Stimulated activated CD4-positive, alpha-beta T cell treated with anti-CD3 and anti-CD28 coated beads, TNF-alpha, amount 100 ng/mL, for 4 hours (primary cell): ENCODE data around the gene TXNDC12.

Experiments
- DNase-seq, 3 experiments: peaks; one replicate each; pipeline ENCODE4 v3.0.0-alpha.2; 2020; ENCODE audit warnings: low read depth in 3 of 3

The TXNDC12 gene

GRCh38 chr1:51998701-51999100 is 56.3 kb downstream of the TXNDC12 start:
- DNase-seq, result no peak

- no peak for DNase-seq
Observed at GRCh38 chr1:51997974-51998382, 57.0 kb downstream of the TXNDC12 start.

- peak; percentile 70 to 83 (median 76) for DNase-seq
Observed at GRCh38 chr1:51990478-51990965, 64.5 kb downstream of the TXNDC12 start, which contains the start of gene RAB3B. TSS of gene RAB3B (minus strand) at chr1:51990700. CDS start at chr1:51977117, 13,583 bp downstream.

DNA sequence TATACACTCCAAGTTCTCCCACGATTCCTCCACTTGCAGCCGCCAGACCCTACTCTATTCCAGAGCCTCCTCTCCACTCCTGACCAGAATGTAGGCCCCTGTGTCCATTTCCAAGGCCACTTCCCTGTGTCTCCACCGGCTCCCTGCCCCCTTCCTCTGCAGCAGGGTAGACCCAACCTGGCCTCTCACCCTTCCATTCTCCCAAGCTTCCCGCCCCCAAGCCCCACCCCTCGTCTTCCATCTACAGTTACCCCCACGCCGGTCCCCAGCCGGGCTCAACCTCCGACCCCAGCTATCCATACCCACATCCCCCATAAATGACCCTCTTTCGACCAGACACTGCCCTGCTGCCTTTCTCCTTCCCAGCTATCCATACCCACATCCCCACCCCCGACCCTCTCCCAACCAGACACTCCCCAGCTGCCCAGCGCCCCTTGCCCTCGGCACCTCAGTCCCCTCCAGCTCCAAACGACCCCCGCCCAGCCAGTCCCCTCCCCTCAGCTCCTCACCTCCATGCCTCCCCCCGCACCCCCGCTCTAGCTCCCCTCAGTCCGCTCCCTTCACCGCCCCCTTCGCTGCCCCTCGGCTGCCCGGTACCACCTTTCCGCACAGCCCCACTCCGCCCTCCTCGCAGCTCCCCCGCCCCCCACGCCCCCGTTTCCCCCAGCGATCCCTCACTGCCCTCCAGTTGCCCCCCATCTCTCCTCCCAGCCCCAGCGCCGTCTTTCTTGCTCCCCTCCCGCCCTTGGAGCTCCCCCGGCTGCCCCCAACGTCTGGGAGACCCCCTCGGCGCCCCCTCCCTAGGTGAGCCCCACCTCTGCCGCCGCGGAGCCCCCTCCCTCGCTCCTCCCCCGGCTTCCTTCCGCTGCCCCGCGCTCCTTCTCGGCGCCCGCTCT is 65.2 kb downstream of the TXNDC12 start:
- peak in 1 of 3 experiments; percentile 6 for DNase-seq

DNA sequence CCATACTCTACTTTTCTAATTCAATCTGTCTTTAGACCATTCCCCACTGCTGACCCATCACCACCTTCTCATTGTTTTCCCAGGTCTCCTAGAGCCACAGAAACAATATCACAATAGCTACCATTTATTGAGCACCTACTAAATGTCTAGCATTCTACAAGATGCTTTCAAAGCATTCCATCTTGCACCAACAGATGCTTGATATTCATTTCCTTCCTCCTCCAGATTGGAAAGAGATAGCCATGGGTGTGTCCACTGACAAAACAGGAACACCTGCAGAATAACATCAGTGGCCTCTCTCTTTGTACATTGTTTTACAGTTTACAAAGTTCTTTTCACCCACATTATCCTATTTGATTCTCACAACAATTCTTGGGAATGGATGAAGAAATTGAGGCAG is 66.7 kb downstream of the TXNDC12 start:
- DNase-seq, result no peak

- no peak for DNase-seq
Observed at GRCh38 chr1:51986718-51987117, 68.3 kb downstream of the TXNDC12 start.

- no peak for DNase-seq
Observed at GRCh38 chr1:51982161-51982560, 72.8 kb downstream of the TXNDC12 start.

- DNase-seq, result no peak
Observed at GRCh38 chr1:51981555-51981954, 73.4 kb downstream of the TXNDC12 start.

GRCh38 chr1:51978099-51978498 is 76.9 kb downstream of the TXNDC12 start:
- no peak for DNase-seq

GRCh38 chr1:51976846-51977602 is 78.0 kb downstream of the TXNDC12 start:
- DNase-seq, result no peak

DNA sequence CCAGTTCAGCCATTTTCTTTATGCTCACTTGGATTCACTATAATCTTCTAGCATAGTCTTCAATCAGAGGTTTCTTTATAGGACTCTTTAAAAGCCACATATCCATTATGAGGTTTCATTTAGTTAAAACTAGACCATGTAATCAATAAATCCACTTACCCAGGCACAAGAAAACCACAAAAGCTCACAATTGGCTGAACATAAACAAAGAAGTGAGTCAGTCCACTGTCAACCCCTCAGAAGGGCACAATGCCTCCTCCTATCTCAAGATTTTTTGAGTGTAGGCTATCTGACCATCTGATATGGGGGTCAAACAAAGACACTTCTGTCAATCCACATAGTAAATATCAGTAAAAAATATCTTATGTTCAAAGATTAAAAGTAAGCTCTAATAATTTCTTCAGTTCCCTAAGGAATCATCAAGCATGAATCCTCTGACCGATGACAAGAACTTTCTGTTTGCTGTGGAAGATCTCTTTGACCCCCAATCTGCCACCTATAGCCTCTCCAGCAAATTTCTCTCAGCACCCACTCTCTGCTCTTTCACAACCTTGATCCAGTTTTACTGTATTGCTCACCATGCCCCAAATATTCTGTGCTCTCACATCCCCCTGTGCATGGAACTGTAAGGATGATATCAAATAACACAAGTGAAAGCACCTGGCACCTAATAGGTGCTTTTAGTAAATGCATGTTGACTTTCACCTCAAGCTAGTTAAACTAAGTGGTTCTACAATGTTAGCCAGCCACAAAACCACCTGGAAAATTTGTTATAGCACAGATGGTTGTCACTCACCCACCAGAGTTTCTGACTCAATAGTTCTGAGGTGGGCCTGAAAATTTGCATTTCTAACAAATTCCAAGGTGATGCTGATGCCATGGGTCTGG is 81.2 kb downstream of the TXNDC12 start:
- no peak for DNase-seq
